ENCODE measurements around the gene RNF213.

The RNF213 gene

DNA sequence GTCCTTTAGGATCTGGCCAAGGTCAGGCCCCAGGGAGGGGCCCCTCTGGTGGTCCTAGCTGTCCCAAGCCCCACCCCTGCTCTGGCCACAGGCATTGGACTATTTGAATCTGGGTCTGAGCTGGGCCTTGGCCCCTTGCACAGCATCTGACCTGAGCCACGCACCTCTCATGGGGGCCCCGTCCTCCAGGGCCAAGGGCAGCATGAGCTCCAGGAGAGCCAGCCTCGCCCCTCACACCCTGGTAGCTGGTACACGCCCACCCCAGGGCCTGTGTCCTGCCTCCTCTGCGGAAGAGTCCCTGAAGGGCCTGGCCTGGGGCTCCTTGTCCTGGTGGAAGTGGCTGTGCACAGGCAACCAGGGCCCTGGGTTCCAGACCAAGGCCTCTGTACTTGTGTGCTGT is 178.2 kb downstream of the RNF213 start:
- no peak for DNase-seq

DNA sequence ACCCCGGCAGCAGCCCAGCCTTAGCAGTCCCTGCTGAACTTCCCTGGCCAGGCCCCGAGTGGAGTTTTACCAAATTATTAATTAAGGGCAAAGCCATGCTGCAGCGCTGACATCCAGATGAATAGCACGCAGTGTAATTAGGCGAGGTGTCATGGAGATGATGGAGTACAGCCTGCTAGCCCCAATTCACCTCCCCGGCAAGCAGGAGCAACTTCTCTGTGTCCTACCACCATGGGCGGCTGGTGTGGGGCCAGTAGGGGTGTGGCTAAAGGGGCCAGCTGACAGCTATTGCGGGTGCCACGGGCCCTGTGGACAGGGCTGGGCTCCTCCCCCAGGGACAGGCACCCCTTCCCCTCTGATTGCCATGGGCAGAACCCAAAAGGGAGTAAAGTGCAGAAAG is 178.8 kb downstream of the RNF213 start:
- DNase-seq: no peak

DNA sequence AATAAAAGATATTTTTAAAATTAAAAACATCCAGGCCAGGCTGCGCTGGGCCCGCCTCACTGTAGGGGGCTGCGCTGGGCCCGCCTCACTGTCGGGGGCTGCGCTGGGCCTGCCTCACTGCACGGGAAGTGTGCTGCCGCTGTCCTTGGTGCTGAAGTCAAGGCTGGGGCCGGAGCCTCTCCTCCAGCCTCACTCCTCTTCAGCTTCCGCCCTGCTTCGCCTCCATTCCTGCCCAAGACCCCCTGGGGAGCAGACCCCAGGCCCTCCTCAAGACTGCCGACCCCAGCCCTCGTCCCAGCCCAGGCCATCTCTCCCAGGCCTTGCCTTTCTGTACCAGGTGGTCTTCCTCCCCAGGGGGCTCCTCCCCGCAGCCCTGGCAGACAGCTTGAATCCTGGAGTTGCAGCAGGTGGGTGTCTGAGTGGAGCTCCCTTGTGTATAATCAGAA is 180.5 kb downstream of the RNF213 start:
- DNase-seq: peak in 1 of 2 donors; percentile 37

DNA sequence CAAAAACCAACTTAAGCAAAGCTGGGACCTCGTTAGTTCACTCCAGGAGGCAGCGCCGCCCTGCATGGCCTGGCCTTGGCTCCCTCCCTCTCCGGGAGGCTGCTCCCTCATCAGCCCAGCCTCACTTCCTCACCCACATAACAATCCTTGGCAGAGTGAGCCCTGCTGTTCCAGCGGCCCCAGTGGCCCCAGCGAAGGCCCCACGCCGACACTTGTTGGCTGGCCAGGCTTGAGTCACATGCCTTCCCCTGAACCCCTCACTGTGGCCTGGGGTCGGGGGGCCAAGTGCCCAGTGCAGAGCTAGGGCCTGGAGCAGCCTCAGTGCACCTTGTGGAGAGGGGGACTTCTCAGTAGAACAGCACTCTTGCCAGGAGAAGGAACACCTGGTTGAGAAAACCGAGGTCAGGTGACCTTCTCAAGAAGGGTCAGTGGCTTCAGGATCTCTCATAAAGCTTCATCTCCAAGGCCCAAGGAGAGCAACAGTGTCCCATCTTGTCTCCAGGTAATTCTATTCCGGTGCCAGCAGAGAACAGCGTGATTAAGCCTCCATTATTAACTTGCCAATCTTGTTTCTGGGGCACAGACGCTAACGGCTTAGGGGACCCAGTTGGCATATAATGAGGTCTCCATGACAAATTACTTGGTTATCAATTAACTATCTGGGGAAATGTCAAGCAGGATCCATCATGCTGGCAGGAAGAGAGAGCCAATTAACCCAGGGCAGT is 181.1 kb downstream of the RNF213 start:
- DNase-seq: no peak

DNA sequence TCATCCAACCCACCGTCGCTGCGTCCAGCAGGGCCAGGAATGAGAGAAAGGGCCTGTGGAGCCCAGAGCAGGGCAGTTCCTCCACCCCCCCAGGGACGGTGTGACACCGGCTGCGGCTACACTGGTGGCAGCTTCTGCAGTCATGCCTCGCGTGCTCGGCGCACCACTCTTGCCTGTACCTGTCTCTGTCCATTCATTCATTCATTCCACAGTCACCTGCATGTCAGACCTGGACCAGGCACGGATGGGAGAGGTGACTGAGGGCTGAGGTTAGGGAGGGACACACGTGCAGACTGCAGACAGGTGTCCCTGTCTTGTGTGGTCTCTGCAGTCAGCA is 181.6 kb downstream of the RNF213 start:
- DNase-seq: no peak

DNA sequence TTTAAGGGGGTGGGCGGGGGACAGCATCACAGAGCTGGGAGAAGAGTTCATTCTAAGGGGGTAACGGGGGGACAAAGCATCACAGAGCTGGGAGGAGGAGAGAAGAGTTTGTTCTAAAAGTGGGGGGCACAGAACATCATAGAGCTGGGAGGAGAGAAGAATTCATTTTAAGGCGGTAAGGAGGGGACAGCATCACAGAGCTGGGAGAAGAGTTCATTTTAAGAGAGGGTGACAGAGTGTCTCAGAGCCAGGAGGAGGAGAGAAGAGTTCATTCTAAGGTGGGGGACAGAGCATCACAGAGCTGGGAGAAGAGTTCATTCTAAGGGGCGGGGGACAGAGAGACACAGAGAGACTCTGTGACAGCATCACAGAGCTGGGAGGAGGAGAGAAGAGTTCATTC is 182.1 kb downstream of the RNF213 start:
- no peak for DNase-seq

DNA sequence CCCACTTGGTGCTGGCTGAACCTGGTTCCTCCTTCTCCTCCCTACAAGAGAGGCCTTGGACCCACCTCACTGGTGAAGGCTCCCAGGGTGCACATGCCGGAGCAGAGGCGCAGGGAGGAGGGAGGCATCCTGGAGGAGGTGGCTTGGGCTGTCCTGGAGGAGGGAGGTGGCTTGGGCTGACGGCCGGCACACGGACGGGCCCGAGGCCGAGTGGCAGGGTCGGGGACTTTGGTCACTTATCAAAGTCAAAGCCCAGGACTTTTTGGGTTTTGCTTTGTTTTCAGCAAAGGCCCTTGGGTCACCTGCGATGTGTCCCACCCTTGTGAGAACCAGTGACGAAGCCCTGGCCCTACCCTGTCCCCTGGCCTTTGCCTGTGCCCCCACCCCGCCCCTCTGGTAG is 182.8 kb downstream of the RNF213 start:
- no peak for DNase-seq

DNA sequence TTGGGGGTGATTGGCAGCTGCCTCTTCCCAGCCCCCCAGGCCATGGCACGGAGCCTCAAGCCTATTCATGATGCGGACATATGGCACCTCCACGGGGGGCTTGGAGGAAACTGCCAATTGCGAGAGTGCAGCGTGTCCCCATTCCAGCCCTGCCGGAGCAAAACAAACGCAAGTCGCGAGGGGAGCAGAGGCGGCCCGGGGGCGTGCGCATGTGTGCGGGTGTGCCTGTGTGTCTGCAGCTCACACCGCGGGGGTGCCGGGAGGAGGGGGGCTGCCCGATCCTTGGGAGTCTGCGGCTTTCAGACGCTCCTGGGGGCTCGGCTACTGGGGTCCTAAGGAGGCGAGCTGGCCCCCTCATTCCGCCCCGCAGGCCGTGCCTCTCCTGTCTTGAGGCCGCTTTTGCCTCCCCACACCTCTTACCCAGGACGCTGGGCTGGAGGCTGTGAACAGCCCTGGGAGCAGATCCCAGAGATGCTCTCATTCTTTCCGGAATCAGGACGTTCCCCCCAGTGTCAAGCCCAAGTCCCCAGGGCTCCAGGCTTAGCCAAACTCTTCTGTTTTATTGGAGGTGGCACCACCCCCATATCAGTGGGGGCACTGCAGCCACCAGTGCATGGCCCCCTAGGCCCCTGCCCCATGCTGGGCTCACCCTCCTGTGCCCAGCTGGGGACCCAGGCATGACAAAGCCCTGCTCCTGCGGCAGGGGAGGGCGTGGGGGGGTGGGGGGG is 183.4 kb downstream of the RNF213 start:
- no peak for DNase-seq

DNA sequence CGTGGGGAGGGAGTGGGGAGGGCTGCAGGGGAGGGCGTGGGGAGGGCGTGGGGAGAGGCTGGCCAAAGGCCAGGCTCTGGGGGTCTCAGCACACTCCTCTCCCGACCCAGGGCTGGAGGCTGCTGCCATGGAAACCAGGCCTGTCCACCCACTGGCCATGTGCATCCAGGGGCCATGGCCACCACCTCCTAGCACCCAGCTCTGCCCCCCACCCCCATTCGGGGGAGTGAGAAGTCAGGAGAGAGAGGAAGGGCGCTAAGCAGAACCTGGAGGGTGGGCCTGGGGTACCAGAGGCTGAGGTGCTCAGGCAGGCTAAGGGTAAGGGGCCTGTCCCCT is 184.0 kb downstream of the RNF213 start:
- DNase-seq: no peak

DNA sequence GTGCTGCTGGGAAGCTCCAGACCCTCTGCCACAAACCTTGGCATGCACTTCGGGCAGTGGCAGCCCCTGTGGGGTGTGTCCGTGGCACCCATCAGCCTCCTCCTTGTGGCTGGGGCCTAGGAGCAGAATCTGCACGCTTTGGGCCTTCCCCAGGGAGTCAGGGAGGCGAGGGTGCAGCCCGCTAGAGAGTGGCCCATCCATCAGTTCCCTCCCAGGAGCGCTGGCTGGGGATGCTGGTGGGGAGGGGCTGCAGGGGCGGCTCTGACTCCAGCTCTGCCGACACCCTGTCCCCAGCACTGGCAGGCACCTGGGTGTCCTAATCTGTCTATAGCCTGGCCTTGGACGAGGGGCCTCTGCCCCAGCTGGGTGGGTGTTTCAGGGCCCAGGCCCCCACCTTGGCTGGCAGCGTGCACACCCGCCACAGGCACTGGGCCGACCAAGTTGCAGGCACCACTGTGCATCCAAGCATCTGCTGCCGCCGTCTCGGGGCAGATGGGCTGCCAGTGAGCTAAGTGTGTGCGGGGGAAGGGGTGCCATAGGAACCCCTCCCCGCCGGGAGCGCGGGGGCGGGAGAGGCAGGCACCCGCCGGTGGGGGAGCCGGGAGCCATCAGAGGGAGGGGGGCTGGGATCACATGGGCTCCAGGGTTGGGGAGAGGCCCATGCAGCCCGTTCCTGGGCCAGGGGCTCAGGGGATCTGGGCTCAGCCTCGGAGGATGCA is 184.5 kb downstream of the RNF213 start:
- no peak for DNase-seq

DNA sequence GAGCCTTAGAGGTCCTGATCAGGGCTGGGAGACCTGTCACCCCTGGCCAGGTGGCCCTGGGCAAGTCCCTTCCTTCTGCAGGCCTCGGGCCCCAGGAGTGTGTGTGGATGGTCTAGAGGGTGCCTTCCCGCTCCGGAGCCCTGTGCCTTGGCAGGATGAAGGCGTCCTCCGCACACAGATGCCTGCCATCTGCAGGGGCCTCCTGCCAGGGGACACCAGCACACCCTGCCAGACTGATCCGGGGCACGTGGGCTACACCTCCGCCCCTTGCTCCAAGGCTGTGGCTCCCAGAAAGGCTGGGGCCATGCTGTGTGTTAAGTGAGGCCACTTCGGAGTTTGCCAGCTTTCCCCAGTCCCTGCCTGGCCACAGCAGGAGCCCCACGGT is 185.1 kb downstream of the RNF213 start:
- no peak for DNase-seq

DNA sequence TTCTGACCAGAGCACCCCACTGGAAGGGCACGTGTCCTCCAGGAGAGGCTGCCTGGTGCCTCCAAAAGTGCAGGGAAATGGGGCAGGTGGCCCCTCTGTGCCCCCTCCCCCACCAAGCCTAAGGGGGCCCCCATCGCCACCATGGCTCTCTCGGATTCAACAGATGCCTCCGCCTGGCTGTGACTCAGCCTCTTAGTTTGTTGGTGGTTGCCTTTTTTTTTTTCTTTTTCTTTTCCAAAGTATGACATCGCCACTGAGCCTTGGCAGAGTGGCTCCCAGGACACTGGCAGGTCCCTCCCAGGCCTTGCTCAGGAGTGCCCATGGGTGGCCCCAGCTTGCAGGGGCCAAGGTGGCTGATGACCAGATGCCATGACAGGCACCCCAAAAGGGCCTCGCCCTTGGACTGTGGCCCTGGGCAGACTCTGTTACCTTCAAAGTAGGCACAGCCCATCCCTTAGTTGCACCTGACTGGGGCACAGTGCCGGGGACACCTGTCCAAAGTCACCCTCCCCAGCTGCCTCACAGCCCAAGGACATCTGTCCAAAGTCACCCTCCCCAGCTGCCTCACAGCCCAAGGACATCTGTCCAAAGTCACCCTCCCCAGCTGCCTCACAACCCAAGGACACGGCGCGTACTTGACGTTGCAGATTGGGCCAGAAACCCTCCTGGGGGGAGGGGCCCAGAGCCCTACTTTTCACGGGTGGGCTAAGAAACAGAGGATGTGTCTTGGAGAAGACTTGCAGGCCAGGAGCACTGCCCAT is 186.2 kb downstream of the RNF213 start:
- no peak for DNase-seq

DNA sequence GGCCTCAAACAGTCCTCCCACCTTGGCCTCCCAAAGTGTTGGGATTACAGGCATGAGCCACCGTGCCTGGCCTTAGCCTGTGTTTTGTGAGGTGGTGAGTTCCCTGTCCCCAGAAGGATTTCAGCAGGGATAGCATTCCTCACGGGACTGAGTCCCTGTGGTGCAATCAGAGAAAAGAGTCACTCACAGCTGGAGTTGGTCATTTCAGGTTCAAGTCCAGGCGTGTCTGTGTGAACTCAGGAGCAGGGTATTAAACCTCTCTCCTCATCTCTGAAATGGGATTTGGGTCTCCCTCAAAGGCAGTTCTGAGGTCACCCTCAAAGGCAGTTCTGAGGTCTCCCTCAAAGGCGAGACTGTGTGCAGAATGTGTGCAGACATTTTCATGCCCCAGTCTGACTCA is 187.1 kb downstream of the RNF213 start:
- no peak for DNase-seq
